NCI-H510A (cell line): ENCODE results near the gene WEE2.
"Not testable (repeated sequence)": the region's sequence is repeated elsewhere in the genome, so short reads cannot be mapped to it uniquely, and the experiment has no call there.

Experiments
- DNase-seq: peaks from one replicate; lab custom pipeline; 2025; lab: John Stamatoyannopoulos, UW

WEE2 gene

GRCh38 chr7:141714571-141714970, 6.4 kb downstream of the WEE2 start:
- DNase-seq = no peak

- DNase-seq = no peak
These were observed 6.9 kb downstream of the WEE2 start for GRCh38 chr7:141715018-141715417.

- DNase-seq = no peak
These were observed 7.9 kb downstream of the WEE2 start for GRCh38 chr7:141715794-141716689.

GRCh38 chr7:141717450-141717849, 9.3 kb downstream of the WEE2 start:
- no peak for DNase-seq

- no peak for DNase-seq
These were observed 14.4 kb downstream of the WEE2 start for GRCh38 chr7:141722529-141722928.

- DNase-seq = no peak
These were observed 20.9 kb downstream of the WEE2 start for GRCh38 chr7:141729020-141729419.

GRCh38 chr7:141731476-141732149, 23.5 kb downstream of the WEE2 start:
- DNase-seq = no peak

GRCh38 chr7:141737118-141737835, 29.1 kb downstream of the WEE2 start:
- peak; percentile 14 for DNase-seq

GRCh38 chr7:141737836-141738591, 29.9 kb downstream of the WEE2 start, which contains the start of gene SSBP1:
Gene SSBP1 (plus strand): TSS chr7:141738358. CDS start chr7:141739167, 809 bp downstream.
- peak; percentile 92 for DNase-seq

- no peak for DNase-seq
These were observed 30.4 kb downstream of the WEE2 start for GRCh38 chr7:141738592-141739013.

- no peak for DNase-seq
These were observed 31.1 kb downstream of the WEE2 start for GRCh38 chr7:141739250-141739649.

GRCh38 chr7:141742229-141742628, 34.1 kb downstream of the WEE2 start:
- DNase-seq = no peak

GRCh38 chr7:141744131-141744530, 36.0 kb downstream of the WEE2 start:
- no peak for DNase-seq

GRCh38 chr7:141748396-141748795, 40.2 kb downstream of the WEE2 start:
- DNase-seq = no peak

GRCh38 chr7:141751904-141752303, 43.8 kb downstream of the WEE2 start:
- DNase-seq = peak; percentile 3

- DNase-seq = no peak
These were observed 44.5 kb downstream of the WEE2 start for GRCh38 chr7:141752634-141753033.

- DNase-seq = no peak
These were observed 46.8 kb downstream of the WEE2 start for GRCh38 chr7:141754939-141755338.

GRCh38 chr7:141763797-141764196, 55.6 kb downstream of the WEE2 start, which contains the start of gene TAS2R3:
Gene TAS2R3 (plus strand): TSS chr7:141764097. CDS start chr7:141764159, 62 bp downstream.
- DNase-seq = no peak

- DNase-seq = not testable (repeated sequence)
These were observed 62.0 kb downstream of the WEE2 start for GRCh38 chr7:141770083-141770583.

GRCh38 chr7:141776374-141776773, 68.2 kb downstream of the WEE2 start, which contains the start of gene TAS2R4:
Gene TAS2R4 (plus strand): TSS chr7:141776674. CDS start chr7:141778489, 1,815 bp downstream.
- DNase-seq = no peak
